Spleen (tissue), 13 donors: Measurements from ENCODE around the gene NT5E. TPM values are rescaled to one million over a fixed set of nuclear protein-coding genes. Genes with fewer than 3 reads are reported as not detected.
A peak's percentile ranks its signal among the peaks of the same experiment; 100 is the strongest.

Experiments
- DNase-seq: peaks from one replicate; pipeline ENCODE4 v3.0.0-alpha.2; 2020
- H3K27ac ChIP-seq, 8 donors: fragments of 200-600 bp; sonication (generic) in 7 of 8; 1 replicate in 4 of 8; 2 replicates in 4 of 8; pipeline versions ENCODE4 v1.5.0 to v1.8.0; 2016 to 2021; ENCODE audit warnings: inconsistent platforms in 4 of 8, mild to moderate bottlenecking in 4 of 8, moderate library complexity in 1 of 8
- H3K27me3 ChIP-seq, 7 donors: fragments of 200-600 bp; sonication (generic) in 6 of 7; replicated peaks in 1 of 7; 1 replicate in 4 of 7; 2 replicates in 3 of 7; pipeline versions ENCODE4 v1.5.0 to v1.8.0; 2016 to 2021; ENCODE audit warnings: inconsistent platforms in 3 of 7, mild to moderate bottlenecking in 1 of 7
- H3K36me3 ChIP-seq, 6 donors: fragments of 200-600 bp; sonication (generic) in 5 of 6; 1 replicate in 4 of 6; 2 replicates in 2 of 6; pipeline versions ENCODE4 v1.5.0 to v1.8.0; 2016 to 2021; ENCODE audit warnings: inconsistent platforms in 2 of 6
- H3K4me1 ChIP-seq, 6 donors: fragments of 200-600 bp; sonication (generic) in 5 of 6; 1 replicate in 3 of 6; 2 replicates in 3 of 6; pipeline versions ENCODE4 v1.5.0 to v1.8.0; 2016 to 2021; ENCODE audit warnings: inconsistent platforms in 3 of 6
- H3K4me3 ChIP-seq, 8 donors: fragments of 200-600 bp; sonication (generic) in 7 of 8; 1 replicate in 4 of 8; 2 replicates in 4 of 8; pipeline versions ENCODE4 v1.5.0 to v1.8.0; 2016 to 2021; ENCODE audit warnings: inconsistent platforms in 4 of 8, mild to moderate bottlenecking in 4 of 8, moderate library complexity in 2 of 8
- H3K9me3 ChIP-seq, 8 donors: fragments of 200-600 bp; sonication (generic) in 7 of 8; 1 replicate in 4 of 8; 2 replicates in 4 of 8; pipeline versions ENCODE4 v1.5.0 to v1.8.0; 2016 to 2021; ENCODE audit warnings: inconsistent platforms in 4 of 8
- POLR2A ChIP-seq, 3 donors: fragments of 450-650 bp; IDR thresholded peaks; one replicate each; pipeline ENCODE4 v1.5.1; 2017; ENCODE audit warnings: antibody characterized with exemption in 3 of 3, mild to moderate bottlenecking in 1 of 3
- POLR2AphosphoS5 ChIP-seq, 3 donors: sonication (generic); formaldehyde crosslinking; IDR thresholded peaks; one replicate each; pipeline ENCODE4 v1.5.1; 2017; ENCODE audit warnings: antibody characterized with exemption in 3 of 3
- WGBS, 5 donors: extraction: QIAGEN DNeasy Blood & Tissue Kit in 3 of 5; methylation state at CpG; one replicate each; pipeline versions ENCODE4 v1.1.5 to v1.1.7; 2013 to 2018; 5-methylcytosine and 5-hydroxymethylcytosine counted together
- intact Hi-C: fragments of 100-400 bp; cut with DNase I; formaldehyde crosslinking; loops from one replicate; pipeline ENCODE4 v1.15.0; 2023; ENCODE audit warnings: low total_unique reads
- long read RNA-seq, 2 donors: transcript quantifications; one replicate each; lab custom pipeline, GENCODE V29; 2026
- polyA plus RNA-seq, 3 donors: library from polyadenylated mRNA; stranded (reverse); fragments of 200-250 nt; gene quantifications; one replicate each; pipeline ENCODE4 v1.2.1, GENCODE V29; 2013
- total RNA-seq, 7 donors: library from RNA; depleted of rRNA in 3 of 7; stranded (reverse); fragments of >200 nt in 3 of 7; fragmentation: NEBNext Ultra II Directional in 4 of 7; extraction: Animal tissue kit (Norgen Biotek cat#: 25700) in 4 of 7; gene quantifications; one replicate each; pipeline versions ENCODE4 v1.1.0 to v1.2.1, GENCODE V29; 2016 to 2021
- TF ChIP-seq, protein P1 (sequence below), 11 experiments: fragments of 200-600 bp in 7 of 11; fragments of 450-650 bp in 4 of 11; sonication (generic) in 4 of 11; IDR thresholded peaks in 8 of 11; conservative IDR thresholded peaks in 3 of 11; 1 replicate in 7 of 11; 2 replicates in 4 of 11; pipeline versions ENCODE4 v1.4.0 to v1.8.0; 2016 to 2021; ENCODE audit warnings: antibody characterized with exemption in 11 of 11, inconsistent platforms in 4 of 11, mild to moderate bottlenecking in 1 of 11
- donor health status: healthy with polysubstance abuse.
- donor health status: DM: no; HTN: no; CAD: no; lungs with moderate emphysema.
- donor health status: DM: no; HTN: no; CAD: no.
- donor health status: Bipolar disorder and iron deficiency.
- donor health status: healthy.
- donor health status: DM: no; HTN: no; CAD: no.
- donor health status: DM: yes; HTN: yes; CAD: no.

Gene NT5E
- total RNA-seq: 10 to 100 TPM; 13.7 to 32.2 (median 20.3) TPM
- 10 to 100 TPM in 2 of 3 donors, 1 to 10 TPM in 1; 8.4 to 13.4 (median 10.7) TPM for polyA plus RNA-seq
- long read RNA-seq, donor 1, partial matches to known transcripts: 0 of 6 reads
- long read RNA-seq, donor 1, other reads (novel, unspliced or antisense): 0 of 6 reads
- long read RNA-seq, donor 2, partial matches to known transcripts: 0 of 3 reads
- long read RNA-seq, donor 2, other reads (novel, unspliced or antisense): 0 of 3 reads

DNA sequence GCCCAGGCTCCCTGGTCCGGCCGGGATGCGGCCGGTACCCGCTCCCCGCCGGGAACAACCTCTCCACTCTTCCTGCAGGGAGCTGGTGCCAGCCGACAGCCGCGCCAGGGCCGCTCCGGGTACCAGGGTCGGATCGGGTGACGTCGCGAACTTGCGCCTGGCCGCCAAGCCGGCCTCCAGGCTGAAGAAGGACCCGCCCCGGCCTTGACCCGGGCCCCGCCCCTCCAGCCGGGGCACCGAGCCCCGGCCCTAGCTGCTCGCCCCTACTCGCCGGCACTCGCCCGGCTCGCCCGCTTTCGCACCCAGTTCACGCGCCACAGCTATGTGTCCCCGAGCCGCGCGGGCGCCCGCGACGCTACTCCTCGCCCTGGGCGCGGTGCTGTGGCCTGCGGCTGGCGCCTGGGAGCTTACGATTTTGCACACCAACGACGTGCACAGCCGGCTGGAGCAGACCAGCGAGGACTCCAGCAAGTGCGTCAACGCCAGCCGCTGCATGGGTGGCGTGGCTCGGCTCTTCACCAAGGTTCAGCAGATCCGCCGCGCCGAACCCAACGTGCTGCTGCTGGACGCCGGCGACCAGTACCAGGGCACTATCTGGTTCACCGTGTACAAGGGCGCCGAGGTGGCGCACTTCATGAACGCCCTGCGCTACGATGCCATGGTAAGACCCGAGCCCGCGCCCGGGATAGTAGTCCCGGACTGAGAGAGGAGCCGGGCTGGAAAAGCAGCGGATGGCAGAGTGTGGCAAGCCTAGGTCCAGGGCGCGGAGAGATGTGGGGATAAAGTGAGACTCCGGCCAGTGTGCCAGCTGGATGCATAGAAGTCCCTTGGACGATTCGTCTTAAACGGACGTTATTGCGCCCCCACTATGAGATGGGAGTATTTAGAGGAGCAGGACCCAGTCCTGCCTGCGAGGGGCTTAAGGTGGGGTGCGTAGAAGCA, at the start of gene NT5E:
Gene NT5E (plus strand): TSS at position 266 of the 942 bp plus-strand sequence. CDS start 57 bp downstream, at position 323.
- peak within 1 kb of the TSS; percentile 56 to 79 (median 64) for H3K4me3 ChIP-seq
- no peaks in the 10 kb centered on the region for H3K9me3 ChIP-seq
- no peaks in the 10 kb centered on the region for H3K36me3 ChIP-seq
- intact Hi-C loops: no loop called here
- H3K4me1 ChIP-seq: peaks cover 6 to 76% (median 40%) of the 10 kb centered on the region in 6 donors
- H3K27me3 ChIP-seq: peaks cover 0 to 52% (median 9%) of the 10 kb centered on the region in 7 donors
- DNase-seq: peak; percentile 91
- WGBS, 5 donors: 1 to 2% (median 1%) methylated on average over 42 to 92 of the region's 92 CpGs
- H3K27ac ChIP-seq: peak within 1 kb of the TSS; percentile 71 to 93 (median 88)
- peak; percentile 49 to 83 (median 81) for TF ChIP-seq POLR2AphosphoS5 (IDR thresholded peaks at IDR 0.05)
- no peak for TF ChIP-seq POLR2A (IDR thresholded peaks at IDR 0.05)
- TF ChIP-seq, protein P1, sequence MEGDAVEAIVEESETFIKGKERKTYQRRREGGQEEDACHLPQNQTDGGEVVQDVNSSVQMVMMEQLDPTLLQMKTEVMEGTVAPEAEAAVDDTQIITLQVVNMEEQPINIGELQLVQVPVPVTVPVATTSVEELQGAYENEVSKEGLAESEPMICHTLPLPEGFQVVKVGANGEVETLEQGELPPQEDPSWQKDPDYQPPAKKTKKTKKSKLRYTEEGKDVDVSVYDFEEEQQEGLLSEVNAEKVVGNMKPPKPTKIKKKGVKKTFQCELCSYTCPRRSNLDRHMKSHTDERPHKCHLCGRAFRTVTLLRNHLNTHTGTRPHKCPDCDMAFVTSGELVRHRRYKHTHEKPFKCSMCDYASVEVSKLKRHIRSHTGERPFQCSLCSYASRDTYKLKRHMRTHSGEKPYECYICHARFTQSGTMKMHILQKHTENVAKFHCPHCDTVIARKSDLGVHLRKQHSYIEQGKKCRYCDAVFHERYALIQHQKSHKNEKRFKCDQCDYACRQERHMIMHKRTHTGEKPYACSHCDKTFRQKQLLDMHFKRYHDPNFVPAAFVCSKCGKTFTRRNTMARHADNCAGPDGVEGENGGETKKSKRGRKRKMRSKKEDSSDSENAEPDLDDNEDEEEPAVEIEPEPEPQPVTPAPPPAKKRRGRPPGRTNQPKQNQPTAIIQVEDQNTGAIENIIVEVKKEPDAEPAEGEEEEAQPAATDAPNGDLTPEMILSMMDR (IDR thresholded peaks at IDR 0.05 in 8 of 11, conservative IDR thresholded peaks at IDR 0.05 in 3 of 11): no peak

DNA sequence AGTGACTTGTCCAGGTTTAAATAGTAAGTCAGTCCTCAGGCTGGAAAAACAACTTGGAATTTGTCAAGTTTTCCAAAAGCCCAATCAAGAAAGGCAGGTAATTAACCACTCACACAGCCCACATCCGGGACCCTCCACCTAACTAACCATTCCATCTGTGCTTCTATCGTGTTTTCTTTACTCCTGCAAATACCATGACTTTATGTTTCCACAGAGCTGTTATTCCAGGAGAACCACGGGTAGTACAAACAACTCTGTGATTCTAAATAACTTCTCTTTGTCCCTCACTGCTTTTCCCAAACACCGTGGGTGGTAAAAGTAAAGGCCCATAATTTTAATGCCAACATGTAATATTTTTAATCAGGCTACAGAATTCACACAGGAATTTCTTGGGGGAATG, 49.6 kb upstream of the NT5E start:
- Histone ChIP-seq H3K36me3 (no peaks in the 10 kb centered on the region), H3K27me3 (no peaks in the 10 kb centered on the region), H3K27ac (no peak overlapping the region), H3K9me3 (peaks cover 0 to 13% (median 3%) of the 10 kb centered on the region in 8 donors), H3K4me1 (peaks cover 0 to 26% (median 16%) of the 10 kb centered on the region in 6 donors), H3K4me3 (no peak overlapping the region)
- intact Hi-C loops: no loop called here
- WGBS, 5 donors: 82 to 92% (median 89%) methylated on average over 4 of the region's 4 CpGs
- no peak for DNase-seq
- no peak for TF ChIP-seq POLR2A (IDR thresholded peaks at IDR 0.05)

GRCh38 chr6:85401186-85402021, 48.5 kb upstream of the NT5E start:
- H3K36me3 ChIP-seq: no peaks in the 10 kb centered on the region
- H3K4me1 ChIP-seq: peaks cover 0 to 26% (median 16%) of the 10 kb centered on the region in 6 donors
- H3K9me3 ChIP-seq: peaks cover 0 to 13% (median 3%) of the 10 kb centered on the region in 8 donors
- DNase-seq: no peak
- no peaks in the 10 kb centered on the region for H3K27me3 ChIP-seq
- intact Hi-C loops: no loop called here
- WGBS, 5 donors: 50 to 62% (median 56%) methylated on average over 6 of the region's 6 CpGs
- no peak overlapping the region for H3K4me3 ChIP-seq
- TF ChIP-seq POLR2A (IDR thresholded peaks at IDR 0.05) (no peak), POLR2AphosphoS5 (IDR thresholded peaks at IDR 0.05) (no peak)
- TF ChIP-seq, protein P1 (IDR thresholded peaks at IDR 0.05 in 8 of 11, conservative IDR thresholded peaks at IDR 0.05 in 3 of 11): no peak
- H3K27ac ChIP-seq: peak overlapping the region in 5 of 8 donors; percentile 6 to 64 (median 36)

- intact Hi-C loops: no loop called here
- Histone ChIP-seq H3K4me3 (no peak overlapping the region), H3K9me3 (peaks cover 0 to 11% (median 3%) of the 10 kb centered on the region in 8 donors), H3K4me1 (peaks cover 0 to 26% (median 16%) of the 10 kb centered on the region in 6 donors), H3K27me3 (no peaks in the 10 kb centered on the region), H3K27ac (peak overlapping the region in 4 of 8 donors; percentile 3 to 64 (median 38)), H3K36me3 (no peaks in the 10 kb centered on the region)
- TF ChIP-seq POLR2A (IDR thresholded peaks at IDR 0.05): no peak
- TF ChIP-seq POLR2AphosphoS5 (IDR thresholded peaks at IDR 0.05): no peak
- TF ChIP-seq, protein P1 (IDR thresholded peaks at IDR 0.05 in 8 of 11, conservative IDR thresholded peaks at IDR 0.05 in 3 of 11): no peak
- no peak for DNase-seq
These were observed 47.8 kb upstream of the NT5E start for GRCh38 chr6:85402071-85402470.
